Measurements from ENCODE around the gene SHISA9. TPM values are rescaled to one million over a fixed set of nuclear protein-coding genes. Genes with fewer than 3 reads are reported as not detected.

Gene SHISA9
- total RNA-seq, 1 experiment from 2014 or later, result 0.29 TPM

DNA sequence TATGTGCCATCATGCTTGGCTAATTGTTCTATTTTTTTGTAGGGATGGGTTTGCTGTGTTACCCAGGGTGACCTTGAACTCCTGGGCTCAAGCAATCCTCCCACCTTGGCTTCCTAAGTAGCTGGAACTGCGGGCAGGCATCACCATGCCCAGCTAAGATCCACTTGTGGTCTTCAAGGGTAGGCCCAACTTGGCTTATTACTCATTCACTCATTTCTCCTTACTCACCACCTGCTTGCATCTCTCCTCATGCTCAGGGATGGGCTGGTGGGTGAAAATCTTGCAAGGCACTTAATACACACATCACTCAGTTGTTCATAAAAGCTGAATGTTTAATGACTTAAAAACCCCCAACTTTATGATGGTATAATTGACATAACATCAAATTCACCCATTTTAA lies 207.8 kb downstream of the SHISA9 start:
- Histone ChIP-seq H3K9me3 (no peaks in the 10 kb centered on the region), H3K36me3 (ENCODE audit: control insufficient read depth, insufficient read depth, low read length) (no peaks in the 10 kb centered on the region), H3K27me3 (replicated peaks; ENCODE audit: control insufficient read depth, insufficient read depth, low read length) (no peaks in the 10 kb centered on the region), H3K4me1 (peaks cover 14% of the 10 kb centered on the region), H3K4me3 (ENCODE audit: low read depth, low read length) (no peak overlapping the region)
- peaks cover 9% of the 10 kb centered on the region for H3K4me1 Mint-ChIP-seq (ENCODE audit: low read depth, unreplicated experiment)
- intact Hi-C loops (cut with micrococcal nuclease; ENCODE audit: unreplicated experiment), result no loop called here
- H3K4me3 Mint-ChIP-seq (ENCODE audit: unreplicated experiment), result no peak overlapping the region
- H3K9me3 Mint-ChIP-seq (ENCODE audit: unreplicated experiment), result peaks cover 15% of the 10 kb centered on the region
- H3K27ac Mint-ChIP-seq (ENCODE audit: unreplicated experiment), result no peak overlapping the region
- no TSS peak for BruUV-seq (replicated peaks)
- DNase-seq, result no peak
- ChIA-PET CTCF (no interaction called here), POLR2A (no interaction called here)
- no peaks in the 10 kb centered on the region for H3K36me3 Mint-ChIP-seq (ENCODE audit: insufficient read depth, unreplicated experiment)
- TF ChIP-seq, protein P1, sequence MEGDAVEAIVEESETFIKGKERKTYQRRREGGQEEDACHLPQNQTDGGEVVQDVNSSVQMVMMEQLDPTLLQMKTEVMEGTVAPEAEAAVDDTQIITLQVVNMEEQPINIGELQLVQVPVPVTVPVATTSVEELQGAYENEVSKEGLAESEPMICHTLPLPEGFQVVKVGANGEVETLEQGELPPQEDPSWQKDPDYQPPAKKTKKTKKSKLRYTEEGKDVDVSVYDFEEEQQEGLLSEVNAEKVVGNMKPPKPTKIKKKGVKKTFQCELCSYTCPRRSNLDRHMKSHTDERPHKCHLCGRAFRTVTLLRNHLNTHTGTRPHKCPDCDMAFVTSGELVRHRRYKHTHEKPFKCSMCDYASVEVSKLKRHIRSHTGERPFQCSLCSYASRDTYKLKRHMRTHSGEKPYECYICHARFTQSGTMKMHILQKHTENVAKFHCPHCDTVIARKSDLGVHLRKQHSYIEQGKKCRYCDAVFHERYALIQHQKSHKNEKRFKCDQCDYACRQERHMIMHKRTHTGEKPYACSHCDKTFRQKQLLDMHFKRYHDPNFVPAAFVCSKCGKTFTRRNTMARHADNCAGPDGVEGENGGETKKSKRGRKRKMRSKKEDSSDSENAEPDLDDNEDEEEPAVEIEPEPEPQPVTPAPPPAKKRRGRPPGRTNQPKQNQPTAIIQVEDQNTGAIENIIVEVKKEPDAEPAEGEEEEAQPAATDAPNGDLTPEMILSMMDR (IDR thresholded peaks at IDR 0.05; ENCODE audit: insufficient read depth in 1 of 2, low read depth in 1 of 2, low read length in 1 of 2, severe bottlenecking in 1 of 2, unreplicated experiment in 1 of 2), result no peak
- no peaks in the 10 kb centered on the region for H3K27me3 Mint-ChIP-seq (ENCODE audit: insufficient read depth, unreplicated experiment)

DNA sequence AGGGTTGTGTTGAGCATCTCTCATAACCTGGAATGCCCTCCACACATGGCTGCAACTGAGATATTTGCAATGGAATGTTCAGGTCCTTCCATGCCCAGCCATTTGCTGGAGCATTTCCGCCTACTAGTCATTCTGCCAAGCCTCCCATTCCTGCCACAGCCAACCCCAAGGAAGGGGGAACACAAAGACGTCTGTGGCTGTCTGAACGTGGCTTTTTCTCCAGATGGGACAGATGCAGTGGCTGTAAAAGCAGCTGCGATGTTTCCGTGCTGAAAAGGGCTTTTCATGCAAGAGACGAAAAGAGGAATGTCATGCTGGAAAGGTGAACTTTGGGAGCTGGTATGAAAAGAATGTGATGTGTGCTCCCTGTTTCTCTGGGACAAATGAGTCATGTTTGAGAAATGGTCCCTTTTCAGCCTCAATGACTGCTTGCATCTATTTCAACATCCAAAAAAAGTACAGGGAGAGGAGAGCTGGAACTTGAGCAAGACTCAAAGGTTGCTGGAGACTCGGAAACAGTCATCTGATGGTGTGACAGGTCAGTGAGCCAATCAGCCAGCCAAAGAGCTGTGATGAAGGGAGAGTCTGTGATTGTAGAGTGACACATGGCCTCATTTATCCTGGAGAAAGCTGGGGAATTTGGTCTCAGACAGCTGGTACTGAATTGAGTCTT lies 208.9 kb downstream of the SHISA9 start:
- peaks cover 14% of the 10 kb centered on the region for H3K4me1 ChIP-seq
- no peaks in the 10 kb centered on the region for H3K36me3 ChIP-seq (ENCODE audit: control insufficient read depth, insufficient read depth, low read length)
- Mint-ChIP-seq H3K27ac (ENCODE audit: unreplicated experiment) (peak overlapping the region; percentile 25), H3K4me1 (ENCODE audit: low read depth, unreplicated experiment) (peaks cover 9% of the 10 kb centered on the region), H3K27me3 (ENCODE audit: insufficient read depth, unreplicated experiment) (no peaks in the 10 kb centered on the region), H3K36me3 (ENCODE audit: insufficient read depth, unreplicated experiment) (no peaks in the 10 kb centered on the region), H3K9me3 (ENCODE audit: unreplicated experiment) (peaks cover 25% of the 10 kb centered on the region), H3K4me3 (ENCODE audit: unreplicated experiment) (peak overlapping the region; percentile 53)
- peak; percentile 77 to 83 for DNase-seq
- H3K9me3 ChIP-seq, result no peaks in the 10 kb centered on the region
- no TSS peak for BruUV-seq (replicated peaks)
- CTCF ChIA-PET, result no interaction called here
- POLR2A ChIA-PET, result no interaction called here
- TF ChIP-seq, protein P1 (IDR thresholded peaks at IDR 0.05; ENCODE audit: insufficient read depth in 1 of 2, low read depth in 1 of 2, low read length in 1 of 2, severe bottlenecking in 1 of 2, unreplicated experiment in 1 of 2), result no peak
- intact Hi-C loops (cut with micrococcal nuclease; ENCODE audit: unreplicated experiment), result no loop called here
- H3K27me3 ChIP-seq (replicated peaks; ENCODE audit: control insufficient read depth, insufficient read depth, low read length), result no peaks in the 10 kb centered on the region
- no peak overlapping the region for H3K4me3 ChIP-seq (ENCODE audit: low read depth, low read length)

DNA sequence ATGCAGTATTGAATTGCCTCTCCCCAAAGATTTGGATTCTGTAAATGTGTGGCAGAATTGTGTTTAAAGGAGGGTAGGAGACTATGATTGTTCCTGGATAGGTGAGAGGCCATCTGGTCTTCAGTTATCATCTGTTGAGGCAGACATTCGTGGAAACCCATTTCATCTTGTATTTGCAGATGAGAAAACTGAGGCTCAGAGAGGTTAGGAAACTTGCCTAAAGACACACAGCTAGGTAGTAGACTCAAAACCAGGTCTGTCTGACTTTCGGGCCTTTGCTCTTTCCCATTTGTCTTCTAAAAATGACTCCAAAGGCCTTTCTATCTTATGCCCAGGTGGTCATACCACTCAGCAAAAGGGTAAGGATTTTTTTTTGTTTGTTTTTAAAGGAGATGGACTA lies 210.3 kb downstream of the SHISA9 start:
- TF ChIP-seq, protein P1 (IDR thresholded peaks at IDR 0.05; ENCODE audit: insufficient read depth in 1 of 2, low read depth in 1 of 2, low read length in 1 of 2, severe bottlenecking in 1 of 2, unreplicated experiment in 1 of 2), result no peak
- Mint-ChIP-seq H3K27me3 (ENCODE audit: insufficient read depth, unreplicated experiment) (no peaks in the 10 kb centered on the region), H3K4me1 (ENCODE audit: low read depth, unreplicated experiment) (peaks cover 9% of the 10 kb centered on the region), H3K9me3 (ENCODE audit: unreplicated experiment) (peaks cover 21% of the 10 kb centered on the region), H3K27ac (ENCODE audit: unreplicated experiment) (no peak overlapping the region), H3K4me3 (ENCODE audit: unreplicated experiment) (no peak overlapping the region), H3K36me3 (ENCODE audit: insufficient read depth, unreplicated experiment) (no peaks in the 10 kb centered on the region)
- no TSS peak for BruUV-seq (replicated peaks)
- no peak for DNase-seq
- no peaks in the 10 kb centered on the region for H3K27me3 ChIP-seq (replicated peaks; ENCODE audit: control insufficient read depth, insufficient read depth, low read length)
- POLR2A ChIA-PET, result no interaction called here
- intact Hi-C loops (cut with micrococcal nuclease; ENCODE audit: unreplicated experiment), result no loop called here
- no peak overlapping the region for H3K4me3 ChIP-seq (ENCODE audit: low read depth, low read length)
- H3K36me3 ChIP-seq (ENCODE audit: control insufficient read depth, insufficient read depth, low read length), result no peaks in the 10 kb centered on the region
- peaks cover 14% of the 10 kb centered on the region for H3K4me1 ChIP-seq
- CTCF ChIA-PET, result no interaction called here
- H3K9me3 ChIP-seq, result no peaks in the 10 kb centered on the region
